ENCODE results near the gene ZCCHC17.

GRCh38 chr1:31382379-31382989 is 85.7 kb downstream of the ZCCHC17 start:
- no peak for TF ChIP-seq CTCF (IDR thresholded peaks at IDR 0.05)
- TF ChIP-seq EZH2 (IDR thresholded peaks at IDR 0.05; ENCODE audit: borderline replicate concordance, insufficient read depth, low read depth, low read length, poor library complexity, severe bottlenecking), result no peak

All from B cell (primary cell).